22Rv1 (cell line): ENCODE data around the gene HERPUD2.

ENCODE experiments used
- H3K27ac ChIP-seq: fragments of 450-650 bp; 2 replicates; pipeline ENCODE4 v1.5.1; 2017
- ZFX ChIP-seq: fragments of 450-650 bp; IDR thresholded peaks from 2 replicates; pipeline ENCODE4 v1.6.1; 2017; ENCODE audit warnings: antibody characterized with exemption, borderline replicate concordance
- TF ChIP-seq, protein P1 (sequence below): fragments of 450-650 bp; IDR thresholded peaks from 2 replicates; pipeline ENCODE4 v1.5.1; 2017; ENCODE audit warnings: mild to moderate bottlenecking

The HERPUD2 gene

DNA sequence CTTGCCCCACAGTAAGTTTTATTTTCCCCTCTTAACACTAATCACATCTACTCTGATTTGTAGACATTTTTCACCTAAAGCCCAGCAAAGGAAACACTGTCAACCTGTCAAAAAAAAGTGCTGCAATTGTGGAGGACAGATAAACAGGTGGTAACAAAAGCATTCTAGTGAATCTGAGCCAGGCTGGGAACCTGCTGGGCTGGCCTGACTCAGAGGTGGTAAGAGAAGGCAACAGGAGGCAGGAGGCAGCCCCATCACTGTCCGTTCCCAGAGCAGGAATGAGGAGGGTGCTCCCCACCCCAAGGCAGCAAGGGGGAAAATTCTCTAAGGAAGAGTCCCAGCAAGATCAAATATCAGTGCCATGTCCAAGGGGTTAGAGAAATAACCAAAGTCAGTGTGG is 19.5 kb upstream of the HERPUD2 start:
- TF ChIP-seq, protein P1, sequence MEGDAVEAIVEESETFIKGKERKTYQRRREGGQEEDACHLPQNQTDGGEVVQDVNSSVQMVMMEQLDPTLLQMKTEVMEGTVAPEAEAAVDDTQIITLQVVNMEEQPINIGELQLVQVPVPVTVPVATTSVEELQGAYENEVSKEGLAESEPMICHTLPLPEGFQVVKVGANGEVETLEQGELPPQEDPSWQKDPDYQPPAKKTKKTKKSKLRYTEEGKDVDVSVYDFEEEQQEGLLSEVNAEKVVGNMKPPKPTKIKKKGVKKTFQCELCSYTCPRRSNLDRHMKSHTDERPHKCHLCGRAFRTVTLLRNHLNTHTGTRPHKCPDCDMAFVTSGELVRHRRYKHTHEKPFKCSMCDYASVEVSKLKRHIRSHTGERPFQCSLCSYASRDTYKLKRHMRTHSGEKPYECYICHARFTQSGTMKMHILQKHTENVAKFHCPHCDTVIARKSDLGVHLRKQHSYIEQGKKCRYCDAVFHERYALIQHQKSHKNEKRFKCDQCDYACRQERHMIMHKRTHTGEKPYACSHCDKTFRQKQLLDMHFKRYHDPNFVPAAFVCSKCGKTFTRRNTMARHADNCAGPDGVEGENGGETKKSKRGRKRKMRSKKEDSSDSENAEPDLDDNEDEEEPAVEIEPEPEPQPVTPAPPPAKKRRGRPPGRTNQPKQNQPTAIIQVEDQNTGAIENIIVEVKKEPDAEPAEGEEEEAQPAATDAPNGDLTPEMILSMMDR = no peak
- TF ChIP-seq ZFX = no peak
- no peak overlapping the region for H3K27ac ChIP-seq

DNA sequence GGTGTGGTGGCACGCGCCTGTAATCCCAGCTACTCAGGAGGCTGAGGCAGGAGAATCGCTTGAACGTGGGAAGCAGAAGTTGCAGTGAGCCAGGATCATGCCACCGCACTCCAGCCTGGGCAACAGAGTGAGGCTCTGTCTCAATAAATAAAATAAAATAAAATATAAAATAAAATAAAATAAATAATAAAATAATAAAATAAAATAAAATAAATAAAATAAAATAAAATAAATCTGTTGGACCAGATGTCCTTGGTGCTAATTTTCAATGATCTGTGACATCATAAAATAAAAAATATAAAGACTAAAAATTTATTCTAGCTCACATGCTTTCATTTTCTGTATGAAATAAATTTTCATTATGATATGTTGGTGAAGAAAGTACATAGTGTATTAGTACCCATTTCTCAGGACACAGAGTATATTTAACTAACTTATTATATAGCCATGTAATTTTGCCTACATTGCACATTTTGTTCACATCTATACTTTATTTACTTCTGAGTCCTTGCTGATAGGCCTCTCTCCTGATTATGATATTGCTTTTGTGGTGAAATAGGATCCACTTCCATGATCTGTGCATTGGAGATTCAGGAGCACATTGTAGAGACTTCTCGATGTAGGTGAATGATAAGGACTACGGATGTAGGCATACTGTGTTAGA is 17.8 kb upstream of the HERPUD2 start:
- TF ChIP-seq, protein P1 = no peak
- no peak for TF ChIP-seq ZFX
- H3K27ac ChIP-seq = no peak overlapping the region

DNA sequence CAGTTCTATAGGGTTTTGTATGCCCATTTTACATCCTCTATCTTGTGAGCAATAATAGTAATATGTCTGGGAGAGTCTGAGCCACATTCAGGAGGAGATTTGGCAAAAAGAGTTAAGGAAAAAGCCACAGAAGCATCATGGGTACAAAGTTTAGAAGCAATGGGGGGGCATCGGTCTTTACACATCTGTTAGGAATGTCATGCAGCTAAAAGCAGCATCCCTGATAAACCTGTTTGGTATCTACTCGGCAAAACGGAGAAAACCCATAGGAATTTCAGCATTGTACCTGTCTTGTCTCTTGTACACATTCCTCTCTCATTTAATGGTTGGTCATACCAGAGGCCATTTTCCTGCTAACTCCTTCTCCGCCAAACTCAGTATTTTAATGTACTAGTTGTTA is 12.5 kb upstream of the HERPUD2 start:
- TF ChIP-seq, protein P1 = no peak
- no peak for TF ChIP-seq ZFX
- H3K27ac ChIP-seq = no peak overlapping the region

DNA sequence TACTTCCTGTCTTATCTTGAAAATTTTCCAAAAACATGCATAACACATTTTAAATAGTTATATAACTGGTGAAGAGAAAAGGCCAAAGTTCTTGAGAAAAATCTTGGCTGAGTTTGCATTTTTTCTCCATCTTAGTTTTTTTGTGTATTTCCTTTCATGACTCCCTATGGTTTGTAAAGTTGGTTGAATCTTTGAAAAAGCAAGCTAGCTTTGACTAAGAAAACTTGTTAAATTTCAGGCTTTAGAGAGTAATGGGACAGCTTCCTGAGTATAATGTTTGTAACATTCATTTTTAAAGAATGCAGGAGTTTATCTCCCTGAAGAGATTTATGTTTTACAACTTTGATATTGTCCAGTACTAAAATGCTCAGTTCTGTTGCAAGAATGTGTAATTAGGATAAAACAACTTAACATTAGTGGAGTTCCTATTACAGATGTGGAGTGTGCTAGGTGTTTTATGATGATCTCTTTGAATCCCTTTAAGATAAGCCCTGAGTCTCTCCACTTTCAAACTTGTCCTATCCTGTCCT is 11.1 kb upstream of the HERPUD2 start:
- TF ChIP-seq, protein P1 = no peak
- TF ChIP-seq ZFX = no peak
- no peak overlapping the region for H3K27ac ChIP-seq

DNA sequence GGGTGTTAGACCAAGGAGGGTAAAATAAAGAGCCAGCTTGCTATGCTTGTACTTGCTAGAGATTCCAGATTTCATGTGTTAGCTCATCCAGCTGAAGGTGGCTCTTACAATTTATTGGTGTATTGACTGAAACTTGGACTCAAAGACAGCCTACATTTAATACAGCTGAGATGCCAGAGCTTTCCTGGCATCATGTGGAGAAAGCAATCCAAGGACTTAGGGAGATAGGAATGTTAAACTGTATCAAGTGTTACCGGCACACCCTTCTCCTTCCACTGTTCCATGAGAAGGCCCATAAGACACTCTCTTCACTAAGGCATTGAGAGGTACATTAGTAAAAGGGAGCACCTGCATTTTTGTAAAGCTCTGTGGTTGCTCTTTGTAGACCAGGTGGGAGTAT is 9.3 kb upstream of the HERPUD2 start:
- TF ChIP-seq, protein P1 = no peak
- H3K27ac ChIP-seq = no peak overlapping the region

DNA sequence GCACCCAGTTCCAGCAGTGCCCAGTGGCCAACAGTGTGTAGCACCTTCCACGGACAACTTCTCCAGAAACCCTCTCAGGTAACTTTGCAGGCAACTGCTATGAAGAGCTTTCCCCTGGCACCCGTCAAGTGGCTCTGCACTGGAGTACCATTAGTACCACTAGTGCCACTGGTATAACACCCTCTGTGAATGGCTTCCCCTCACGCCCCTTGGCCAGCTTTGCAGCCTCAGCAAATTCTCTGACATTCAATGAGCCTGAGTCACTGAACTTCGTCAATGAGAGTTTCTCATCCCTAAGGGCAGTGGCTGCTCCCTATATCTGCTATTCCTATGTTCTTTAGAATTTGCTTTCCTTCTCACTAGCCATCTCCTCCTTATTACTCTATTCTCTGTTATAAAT is 7.6 kb upstream of the HERPUD2 start:
- no peak overlapping the region for H3K27ac ChIP-seq
- TF ChIP-seq, protein P1 = no peak
- TF ChIP-seq ZFX = no peak

DNA sequence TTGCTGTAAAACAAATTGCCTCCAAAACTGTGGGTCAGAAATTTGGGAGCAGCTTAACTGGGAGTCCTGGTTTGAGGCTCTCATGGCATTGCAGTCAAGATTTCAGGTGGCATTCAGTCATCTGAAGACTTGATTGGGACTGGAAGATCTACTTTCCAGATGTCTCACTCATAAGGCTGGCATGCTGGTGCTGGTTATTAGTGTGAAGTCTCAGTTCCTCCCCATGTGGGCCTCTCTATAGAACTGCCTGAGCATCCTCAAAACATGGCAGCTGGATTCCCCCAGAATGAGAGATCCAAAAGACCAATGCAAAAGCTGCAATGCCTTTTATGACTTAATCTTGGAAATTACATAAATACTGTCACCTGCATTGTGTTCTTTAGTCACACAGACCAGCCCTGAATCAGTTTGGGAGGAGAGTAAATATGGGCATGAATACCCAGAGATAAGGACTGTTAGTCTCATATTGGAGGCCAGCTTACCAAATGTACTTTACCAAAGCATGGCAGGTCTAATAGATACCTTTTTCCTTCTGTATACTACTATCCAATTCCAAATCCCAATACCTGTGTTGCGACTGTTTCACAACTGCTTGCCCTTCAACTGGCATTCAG is 6.5 kb upstream of the HERPUD2 start:
- TF ChIP-seq ZFX = no peak
- TF ChIP-seq, protein P1 = no peak

More for the DNA sequence above, 6.5 kb upstream of the HERPUD2 start:
- no peak overlapping the region for H3K27ac ChIP-seq
